GM23338 (cell line): ENCODE measurements around the gene WDR11. TPM values are rescaled to one million over a fixed set of nuclear protein-coding genes. Genes with fewer than 3 reads are reported as not detected.
A peak's percentile ranks its signal among the peaks of the same experiment; 100 is the strongest.

Source experiments
- ATAC-seq: fragments of 200-7000 bp; cut with Tn5 transposase; 3 replicates; pipeline ENCODE4 v1.9.1; 2020
- DNase-seq: peaks from one replicate; pipeline ENCODE4 v3.0.0-alpha.2; 2015; ENCODE audit warnings: low spot score
- H2AFZ ChIP-seq: fragments of 200-600 bp; sonication (generic); 2 replicates; pipeline ENCODE4 v1.8.0; 2016; ENCODE audit warnings: antibody characterized with exemption, mild to moderate bottlenecking, moderate library complexity
- H3F3A ChIP-seq: fragments of 200-600 bp; sonication (generic); replicated peaks from 2 replicates; pipeline ENCODE4 v1.8.0; 2017; ENCODE audit warnings: antibody characterized with exemption, mixed run types, low read depth
- H3K27ac ChIP-seq: fragments of 200-600 bp; sonication (generic); 2 replicates; pipeline ENCODE4 v1.6.1; 2016; ENCODE audit warnings: low read depth
- H3K27me3 ChIP-seq: fragments of 200-600 bp; sonication (generic); 2 replicates; pipeline ENCODE4 v1.8.0; 2016; ENCODE audit warnings: mild to moderate bottlenecking, mixed run types, moderate library complexity; ENCODE audit not compliant: insufficient read depth
- H3K36me3 ChIP-seq: fragments of 200-600 bp; sonication (generic); 2 replicates; pipeline ENCODE4 v1.8.0; 2016; ENCODE audit warnings: mild to moderate bottlenecking; ENCODE audit not compliant: insufficient read depth
- H3K4me1 ChIP-seq: fragments of 200-600 bp; sonication (generic); 2 replicates; pipeline ENCODE4 v1.8.0; 2016; ENCODE audit warnings: mild to moderate bottlenecking, moderate library complexity; ENCODE audit not compliant: insufficient read depth
- H3K4me2 ChIP-seq: fragments of 200-600 bp; sonication (generic); 2 replicates; pipeline ENCODE4 v1.7.1; 2017; ENCODE audit warnings: mixed run types
- H3K4me3 ChIP-seq: fragments of 200-600 bp; sonication (generic); 2 replicates; pipeline ENCODE4 v1.6.1; 2016; ENCODE audit warnings: mixed run types
- H3K79me2 ChIP-seq: fragments of 200-600 bp; sonication (generic); replicated peaks from 2 replicates; pipeline ENCODE4 v1.8.0; 2017; ENCODE audit warnings: mild to moderate bottlenecking; ENCODE audit not compliant: insufficient read depth
- H3K9me2 ChIP-seq: fragments of 200-600 bp; sonication (generic); 2 replicates; pipeline ENCODE4 v1.8.0; 2017; ENCODE audit not compliant: insufficient read depth
- H4K20me1 ChIP-seq: fragments of 200-600 bp; sonication (generic); replicated peaks from 2 replicates; pipeline ENCODE4 v1.8.0; 2017; ENCODE audit warnings: mild to moderate bottlenecking; ENCODE audit not compliant: insufficient read depth
- H3K27ac Mint-ChIP-seq: 2 replicates; pipeline ENCODE4 v1.8.0; 2020; ENCODE audit warnings: inconsistent platforms, mild to moderate bottlenecking, moderate library complexity, mixed read lengths
- H3K27me3 Mint-ChIP-seq: 3 replicates; pipeline ENCODE4 v1.8.0; 2022; ENCODE audit warnings: low read depth, mild to moderate bottlenecking, moderate library complexity, mixed read lengths, inconsistent platforms; ENCODE audit not compliant: insufficient read depth, poor library complexity
- H3K36me3 Mint-ChIP-seq: 3 replicates; pipeline ENCODE4 v1.8.0; 2021; ENCODE audit warnings: low read depth, mild to moderate bottlenecking, inconsistent platforms, moderate library complexity, mixed read lengths
- H3K4me1 Mint-ChIP-seq: 3 replicates; pipeline ENCODE4 v1.8.0; 2020; ENCODE audit warnings: mild to moderate bottlenecking, inconsistent platforms, mixed read lengths
- H3K4me3 Mint-ChIP-seq: 3 replicates; pipeline ENCODE4 v1.8.0; 2021; ENCODE audit warnings: moderate library complexity, mild to moderate bottlenecking, inconsistent platforms, mixed read lengths
- H3K9me3 Mint-ChIP-seq: 3 replicates; pipeline ENCODE4 v1.8.0; 2020; ENCODE audit warnings: moderate library complexity, mild to moderate bottlenecking, inconsistent platforms, mixed read lengths
- CREB1 ChIP-seq: fragments of 250-450 bp; sonication (Bioruptor Pico); IDR thresholded peaks from 2 replicates; pipeline ENCODE4 v1.5.0; 2020; ENCODE audit warnings: low read depth, mild to moderate bottlenecking, moderate library complexity
- EZH2phosphoT487 ChIP-seq: fragments of 200-600 bp; sonication (generic); IDR thresholded peaks from one replicate; pipeline ENCODE4 v1.8.1; 2018; ENCODE audit warnings: antibody characterized with exemption; ENCODE audit not compliant: unreplicated experiment
- JUNB ChIP-seq: IDR thresholded peaks from one replicate; pipeline ENCODE4 v1.6.1; 2016; ENCODE audit warnings: antibody characterized with exemption; ENCODE audit not compliant: unreplicated experiment
- NANOG ChIP-seq: IDR thresholded peaks from 2 replicates; pipeline ENCODE4 v1.6.1; 2016; ENCODE audit warnings: antibody characterized with exemption, borderline replicate concordance
- POLR2AphosphoS5 ChIP-seq: IDR thresholded peaks from 2 replicates; pipeline ENCODE4 v1.6.1; 2016; ENCODE audit warnings: antibody characterized with exemption, low read depth
- polyA plus RNA-seq: library from polyadenylated mRNA; unstranded; fragments of >200 nt; fragmentation: Nextera tagmentation; extraction: Ambion mirVana; gene quantifications from 2 replicates; pipeline ENCODE4 v1.2.1, GENCODE V29; 2016
- total RNA-seq: library from RNA; depleted of rRNA; stranded (reverse); fragments of >200 nt; shearing (Covaris generic); gene quantifications from 2 replicates; pipeline ENCODE4 v1.2.3, GENCODE V29; 2014
- TF ChIP-seq, protein P1 (sequence below): IDR thresholded peaks from 2 replicates; pipeline ENCODE4 v1.6.1; 2016; ENCODE audit warnings: antibody characterized with exemption
- TF ChIP-seq, protein P2 (sequence below), 2 experiments: fragments of 200-600 bp in 1 of 2; sonication (generic) in 1 of 2; conservative IDR thresholded peaks; 2 replicates each; pipeline versions ENCODE4 v1.5.1 to v1.6.1; 2016 to 2017; ENCODE audit warnings: antibody characterized with exemption in 2 of 2, low read depth in 2 of 2, mild to moderate bottlenecking in 2 of 2, moderate library complexity in 1 of 2

WDR11 gene
- total and polyA plus RNA-seq, 2 experiments from 2014 or later, result 19.7 to 74.4 TPM

DNA sequence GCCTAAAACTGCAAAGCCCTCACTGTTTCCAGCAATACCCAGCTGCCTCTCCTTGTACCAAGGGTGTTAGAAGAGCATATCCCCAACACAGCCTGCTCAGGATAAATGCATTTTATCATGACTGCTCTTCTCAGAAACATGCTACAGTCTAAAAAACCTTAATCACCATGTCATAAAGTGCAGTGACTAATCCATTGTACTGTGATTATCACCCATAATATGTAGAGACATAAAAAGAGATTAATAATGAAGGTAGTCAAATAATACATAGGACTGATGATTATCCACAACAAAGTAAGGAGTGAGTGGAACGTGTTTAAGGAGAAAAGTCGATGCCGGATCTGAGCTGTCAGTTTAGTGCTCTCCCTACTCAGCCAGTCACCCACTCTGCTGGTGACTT, 12.2 kb upstream of the WDR11 start:
- no peaks in the 10 kb centered on the region for H3F3A ChIP-seq
- H3K4me1 Mint-ChIP-seq, result peaks cover 7% of the 10 kb centered on the region; the same call in 2 of the 3 replicates
- no peak overlapping the region for H3K4me3 Mint-ChIP-seq
- no peak overlapping the region for H2AFZ ChIP-seq
- no peaks in the 10 kb centered on the region for H3K79me2 ChIP-seq
- no peaks in the 10 kb centered on the region for H3K27me3 Mint-ChIP-seq
- no peak overlapping the region for H3K4me2 ChIP-seq
- DNase-seq (no peak), ATAC-seq (no peak)
- no peak overlapping the region for H3K4me3 ChIP-seq
- TF ChIP-seq EZH2phosphoT487, result no peak
- TF ChIP-seq, protein P1, sequence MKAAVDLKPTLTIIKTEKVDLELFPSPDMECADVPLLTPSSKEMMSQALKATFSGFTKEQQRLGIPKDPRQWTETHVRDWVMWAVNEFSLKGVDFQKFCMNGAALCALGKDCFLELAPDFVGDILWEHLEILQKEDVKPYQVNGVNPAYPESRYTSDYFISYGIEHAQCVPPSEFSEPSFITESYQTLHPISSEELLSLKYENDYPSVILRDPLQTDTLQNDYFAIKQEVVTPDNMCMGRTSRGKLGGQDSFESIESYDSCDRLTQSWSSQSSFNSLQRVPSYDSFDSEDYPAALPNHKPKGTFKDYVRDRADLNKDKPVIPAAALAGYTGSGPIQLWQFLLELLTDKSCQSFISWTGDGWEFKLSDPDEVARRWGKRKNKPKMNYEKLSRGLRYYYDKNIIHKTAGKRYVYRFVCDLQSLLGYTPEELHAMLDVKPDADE, result no peak
- no peak for TF ChIP-seq NANOG
- no peak for TF ChIP-seq CREB1
- TF ChIP-seq POLR2AphosphoS5, result no peak
- no peaks in the 10 kb centered on the region for H3K9me2 ChIP-seq
- peak overlapping the region; percentile 50; the same call in 1 of the 2 replicates for H3K27ac Mint-ChIP-seq
- H3K27ac ChIP-seq, result no peak overlapping the region
- no peaks in the 10 kb centered on the region for H4K20me1 ChIP-seq
- no peaks in the 10 kb centered on the region for H3K9me3 Mint-ChIP-seq
- no peaks in the 10 kb centered on the region for H3K27me3 ChIP-seq
- no peaks in the 10 kb centered on the region for H3K36me3 Mint-ChIP-seq
- no peaks in the 10 kb centered on the region for H3K36me3 ChIP-seq
- no peaks in the 10 kb centered on the region for H3K4me1 ChIP-seq

DNA sequence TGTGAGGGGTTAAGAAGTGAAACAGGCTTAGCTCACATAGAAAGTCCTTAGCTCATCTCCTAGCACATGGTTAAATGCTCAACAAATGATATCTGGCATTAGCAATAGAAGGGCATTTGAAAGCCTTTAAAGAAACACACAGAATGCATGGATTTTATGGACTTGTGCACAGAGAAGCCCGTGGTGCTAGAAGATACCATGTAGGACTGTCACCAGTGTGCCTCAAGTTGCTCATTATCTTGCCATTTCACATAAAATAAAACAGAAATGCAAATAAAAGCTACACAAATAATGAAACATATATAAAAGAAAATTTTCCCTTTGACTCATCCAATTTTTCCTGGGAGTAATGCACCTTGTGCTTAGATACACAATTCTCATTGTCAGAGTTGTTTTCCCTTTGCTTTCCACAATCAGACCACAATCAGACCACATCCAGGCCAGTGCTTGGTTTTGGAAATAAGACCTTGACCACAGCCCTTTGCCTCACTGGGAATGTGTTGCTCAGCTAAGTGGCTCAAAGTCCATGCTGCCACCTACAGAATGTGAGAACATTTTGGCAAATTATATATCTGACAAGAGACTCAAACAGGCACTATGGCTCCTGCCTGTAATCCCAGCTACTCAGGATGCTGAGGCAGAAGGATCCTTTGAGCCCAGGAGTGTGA, 9.5 kb upstream of the WDR11 start:
- ATAC-seq (no peak), DNase-seq (no peak)
- no peak overlapping the region for H3K4me3 ChIP-seq
- no peak overlapping the region for H3K4me3 Mint-ChIP-seq
- H2AFZ ChIP-seq, result no peak overlapping the region
- H3K9me2 ChIP-seq, result no peaks in the 10 kb centered on the region
- H3K36me3 Mint-ChIP-seq, result no peaks in the 10 kb centered on the region
- no peaks in the 10 kb centered on the region for H4K20me1 ChIP-seq
- H3K4me2 ChIP-seq, result no peak overlapping the region
- H3K27me3 Mint-ChIP-seq, result peaks cover 1% of the 10 kb centered on the region
- H3K27me3 ChIP-seq, result no peaks in the 10 kb centered on the region
- H3K79me2 ChIP-seq, result no peaks in the 10 kb centered on the region
- no peaks in the 10 kb centered on the region for H3K4me1 ChIP-seq
- no peaks in the 10 kb centered on the region for H3K36me3 ChIP-seq
- H3K9me3 Mint-ChIP-seq, result no peaks in the 10 kb centered on the region
- H3F3A ChIP-seq, result no peaks in the 10 kb centered on the region
- no peak for TF ChIP-seq JUNB
- no peak for TF ChIP-seq POLR2AphosphoS5
- TF ChIP-seq, protein P2, sequence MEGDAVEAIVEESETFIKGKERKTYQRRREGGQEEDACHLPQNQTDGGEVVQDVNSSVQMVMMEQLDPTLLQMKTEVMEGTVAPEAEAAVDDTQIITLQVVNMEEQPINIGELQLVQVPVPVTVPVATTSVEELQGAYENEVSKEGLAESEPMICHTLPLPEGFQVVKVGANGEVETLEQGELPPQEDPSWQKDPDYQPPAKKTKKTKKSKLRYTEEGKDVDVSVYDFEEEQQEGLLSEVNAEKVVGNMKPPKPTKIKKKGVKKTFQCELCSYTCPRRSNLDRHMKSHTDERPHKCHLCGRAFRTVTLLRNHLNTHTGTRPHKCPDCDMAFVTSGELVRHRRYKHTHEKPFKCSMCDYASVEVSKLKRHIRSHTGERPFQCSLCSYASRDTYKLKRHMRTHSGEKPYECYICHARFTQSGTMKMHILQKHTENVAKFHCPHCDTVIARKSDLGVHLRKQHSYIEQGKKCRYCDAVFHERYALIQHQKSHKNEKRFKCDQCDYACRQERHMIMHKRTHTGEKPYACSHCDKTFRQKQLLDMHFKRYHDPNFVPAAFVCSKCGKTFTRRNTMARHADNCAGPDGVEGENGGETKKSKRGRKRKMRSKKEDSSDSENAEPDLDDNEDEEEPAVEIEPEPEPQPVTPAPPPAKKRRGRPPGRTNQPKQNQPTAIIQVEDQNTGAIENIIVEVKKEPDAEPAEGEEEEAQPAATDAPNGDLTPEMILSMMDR (conservative IDR thresholded peaks at IDR 0.05; ENCODE audit: low read depth in 2 of 2), result 0 out of 4 replicates have a peak, but pooled peaks of 1 of the 2 experiments have one; percentile 1
- H3K27ac Mint-ChIP-seq, result no peak overlapping the region
- H3K4me1 Mint-ChIP-seq, result peaks cover 7% of the 10 kb centered on the region; the same call in 2 of the 3 replicates
- H3K27ac ChIP-seq, result no peak overlapping the region
